MG63 (cell line): Measurements from ENCODE around the gene C1orf56. TPM values are rescaled to one million over a fixed set of nuclear protein-coding genes. Genes with fewer than 3 reads are reported as not detected.

Source experiments
- DNase-seq: peaks from one replicate; pipeline ENCODE4 v3.0.0-alpha.2; 2020
- H3K27me3 ChIP-seq: fragments of 250-450 bp; sonication (Bioruptor Pico); 2 replicates; pipeline ENCODE4 v1.5.1; 2020; ENCODE audit warnings: mild to moderate bottlenecking, moderate library complexity
- H3K36me3 ChIP-seq: fragments of 250-450 bp; sonication (Bioruptor Pico); 2 replicates; pipeline ENCODE4 v1.5.1; 2020; ENCODE audit warnings: mild to moderate bottlenecking, moderate library complexity
- H3K4me3 ChIP-seq: fragments of 250-450 bp; sonication (Bioruptor Pico); 2 replicates; pipeline ENCODE4 v1.5.1; 2020; ENCODE audit warnings: mild to moderate bottlenecking, moderate library complexity
- H3K9me3 ChIP-seq: fragments of 250-450 bp; sonication (Bioruptor Pico); 2 replicates; pipeline ENCODE4 v1.5.1; 2020; ENCODE audit warnings: mild to moderate bottlenecking, moderate library complexity
- total RNA-seq: library from RNA; depleted of rRNA; stranded (reverse); fragments of >200 nt; shearing (Covaris generic); gene quantifications from 2 replicates; pipeline ENCODE4 v1.2.3, GENCODE V29; 2014; ENCODE audit warnings: low replicate concordance

The C1orf56 gene
- total RNA-seq, 1 experiment from 2014 or later, result 1.1 TPM

DNA sequence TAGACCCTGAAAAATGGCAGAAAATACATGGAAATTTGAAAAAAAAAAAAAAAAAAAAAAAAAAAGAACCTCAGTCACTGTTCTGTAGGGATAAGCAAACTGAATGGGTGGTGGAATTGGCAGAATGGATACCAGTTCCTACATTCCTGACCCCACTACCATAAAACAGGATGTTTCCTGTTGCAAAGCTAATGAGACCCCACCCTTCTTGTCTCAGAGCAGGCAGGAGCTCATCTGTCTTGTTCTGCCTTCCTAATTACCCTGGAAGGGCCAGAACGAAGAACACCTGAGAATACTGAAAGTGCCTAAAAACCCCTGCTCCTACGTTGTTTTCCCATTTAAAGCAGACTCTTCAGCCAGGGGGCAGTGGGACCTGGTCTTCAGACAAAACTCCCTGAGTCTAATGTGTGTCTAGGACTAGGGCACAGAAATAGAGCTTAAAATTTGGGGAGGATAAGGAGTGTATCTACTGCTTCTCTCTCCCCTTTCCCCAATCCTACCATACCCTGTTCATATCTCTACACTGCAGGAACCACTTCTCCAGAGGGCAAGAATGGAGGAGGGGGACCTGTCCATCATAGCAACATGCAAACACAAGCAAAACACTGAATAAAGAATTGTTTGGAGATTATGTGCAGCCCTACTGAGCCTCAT, 3.9 kb downstream of the C1orf56 start:
- Histone ChIP-seq H3K36me3 (peaks cover 61% of the 10 kb centered on the region), H3K9me3 (no peaks in the 10 kb centered on the region), H3K27me3 (no peaks in the 10 kb centered on the region), H3K4me3 (no peak overlapping the region)
- DNase-seq, result no peak

DNA sequence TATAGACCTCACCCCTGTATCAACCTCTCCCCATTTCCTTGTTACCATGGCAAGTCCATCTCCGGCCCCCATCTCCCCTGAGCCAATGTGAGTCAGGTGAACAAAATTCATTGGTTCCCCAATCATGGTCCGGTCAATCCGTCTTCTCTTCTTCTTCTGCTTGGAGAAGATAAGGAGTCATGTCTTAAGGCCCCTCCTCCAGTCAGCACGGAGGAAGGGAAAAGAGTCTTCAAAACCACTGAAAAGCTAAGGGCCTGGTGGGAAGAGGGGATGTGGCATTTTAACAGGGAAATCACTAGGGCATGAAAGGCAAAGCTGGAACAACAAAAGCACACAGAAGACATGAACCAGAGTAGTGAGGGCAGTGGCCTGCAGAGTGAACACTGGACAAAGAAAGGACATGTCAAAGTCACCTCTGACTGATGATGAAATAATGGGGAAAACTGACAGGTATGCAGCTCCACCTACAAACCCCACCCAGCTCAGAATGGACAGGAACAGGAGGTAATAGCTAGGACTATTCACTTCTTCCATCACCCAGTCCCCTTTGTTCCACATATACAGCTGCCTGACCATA, 7.5 kb downstream of the C1orf56 start:
- H3K9me3 ChIP-seq, result no peaks in the 10 kb centered on the region
- H3K27me3 ChIP-seq, result no peaks in the 10 kb centered on the region
- H3K36me3 ChIP-seq, result peaks cover 80% of the 10 kb centered on the region
- DNase-seq, result no peak
- H3K4me3 ChIP-seq, result no peak overlapping the region

DNA sequence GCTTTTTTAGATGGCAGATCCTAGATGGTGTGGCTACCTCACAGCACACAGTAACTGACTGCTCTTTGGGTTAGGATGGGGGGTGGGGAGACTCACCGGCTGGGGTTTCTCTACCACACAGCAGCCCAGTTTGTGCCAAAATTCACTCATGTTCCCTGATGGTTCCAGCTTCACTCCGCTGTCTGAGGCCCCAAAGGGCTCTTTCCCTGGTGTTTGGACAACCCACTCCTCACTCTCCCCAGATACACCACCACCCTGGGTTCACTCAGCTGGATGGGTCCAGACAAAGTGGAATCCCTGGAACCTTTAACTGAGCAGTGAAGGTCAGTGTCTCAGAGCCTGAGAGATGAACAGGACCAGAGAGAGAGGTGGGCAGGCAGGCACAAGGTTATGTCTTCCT, 8.0 kb downstream of the C1orf56 start:
- no peak for DNase-seq
- H3K9me3 ChIP-seq, result no peaks in the 10 kb centered on the region
- peaks cover 77% of the 10 kb centered on the region for H3K36me3 ChIP-seq
- no peaks in the 10 kb centered on the region for H3K27me3 ChIP-seq
- no peak overlapping the region for H3K4me3 ChIP-seq

DNA sequence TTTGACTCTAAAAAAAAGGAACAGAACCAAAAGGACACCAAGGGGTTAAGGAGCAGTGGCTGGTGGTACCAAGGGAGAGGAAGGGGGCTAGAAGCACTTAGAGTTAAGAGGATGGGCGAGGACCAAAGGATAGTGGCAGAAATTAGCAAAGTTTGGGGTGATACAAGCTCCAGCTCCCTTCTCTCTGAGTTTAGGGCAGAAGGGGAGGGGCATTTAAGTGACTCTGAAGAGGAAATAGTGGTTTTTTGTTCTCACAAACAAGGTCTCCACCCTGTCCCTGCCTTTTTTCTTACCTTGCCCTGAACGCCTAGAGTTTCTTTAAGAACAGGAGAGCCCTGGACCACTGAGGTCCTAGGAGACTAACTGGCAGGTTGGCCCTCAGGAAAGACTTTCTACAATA, 8.6 kb downstream of the C1orf56 start:
- H3K4me3 ChIP-seq, result no peak overlapping the region
- no peaks in the 10 kb centered on the region for H3K27me3 ChIP-seq
- peaks cover 72% of the 10 kb centered on the region for H3K36me3 ChIP-seq
- no peak for DNase-seq
- no peaks in the 10 kb centered on the region for H3K9me3 ChIP-seq

DNA sequence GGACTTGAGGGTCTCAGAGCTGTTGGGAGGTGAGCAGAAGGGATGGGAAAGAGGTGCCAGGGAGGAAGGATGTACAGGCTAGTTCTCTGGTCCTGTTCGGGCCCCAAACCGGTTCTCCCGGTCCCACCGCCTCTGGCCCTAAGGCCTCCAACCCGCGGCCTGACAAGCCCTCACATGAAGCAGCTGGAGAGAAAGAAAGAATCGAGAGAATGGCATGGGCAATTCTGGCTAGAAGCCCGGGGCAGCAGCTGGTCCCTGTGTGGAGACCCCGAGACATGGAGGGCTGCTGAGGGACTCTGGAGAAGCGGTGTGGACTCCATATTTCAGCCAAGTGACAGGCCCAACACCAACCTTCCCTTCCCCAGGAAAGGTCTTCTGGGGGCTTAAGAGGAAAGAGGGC, 11.1 kb downstream of the C1orf56 start:
- no peaks in the 10 kb centered on the region for H3K9me3 ChIP-seq
- peaks cover 50% of the 10 kb centered on the region for H3K36me3 ChIP-seq
- H3K27me3 ChIP-seq, result no peaks in the 10 kb centered on the region
- H3K4me3 ChIP-seq, result peak overlapping the region; percentile 98
- DNase-seq, result peak; percentile 17

DNA sequence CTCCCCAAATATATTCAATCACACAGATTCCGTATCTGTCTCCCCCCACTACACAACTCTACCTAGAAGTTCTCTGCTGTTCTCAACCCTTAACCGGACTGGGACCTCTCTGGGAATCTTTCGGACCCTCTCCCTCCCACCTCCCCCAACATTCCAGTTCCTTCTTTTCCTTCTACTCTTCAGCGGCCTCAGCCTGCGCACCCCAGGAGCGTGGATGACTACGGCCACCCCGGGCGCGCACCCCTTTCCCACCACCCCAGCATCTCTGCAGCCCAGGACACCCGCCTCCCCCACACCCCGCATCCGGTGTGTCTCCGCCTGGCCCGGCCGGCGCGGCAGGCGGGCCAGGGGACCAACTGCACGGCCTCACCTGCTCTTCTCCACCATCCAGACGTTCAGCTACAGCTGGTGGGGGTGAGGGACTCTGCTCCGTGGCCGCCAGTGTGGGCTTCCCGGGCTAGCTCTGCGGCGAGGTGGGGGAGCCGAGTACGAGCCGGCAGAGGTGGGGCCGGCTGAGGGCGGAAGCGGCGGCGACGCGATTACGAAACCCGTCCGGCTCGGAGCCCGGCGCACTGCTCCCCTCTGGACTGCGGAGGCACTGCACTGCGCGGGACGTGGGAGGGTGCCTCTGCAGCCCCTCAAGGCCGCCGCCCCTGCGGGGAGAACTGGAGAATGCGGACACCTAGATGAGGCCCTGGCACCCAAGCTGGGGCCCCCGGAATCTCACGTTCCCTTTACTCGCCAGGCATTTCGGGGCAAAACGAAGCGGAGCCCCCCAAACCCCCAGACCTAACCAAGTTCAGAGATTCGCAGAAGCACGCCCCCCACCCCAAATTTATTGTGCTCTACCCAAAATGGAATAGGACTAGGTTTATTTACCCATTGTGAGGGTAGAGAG, 11.8 kb downstream of the C1orf56 start, which contains the start of gene CDC42SE1:
CDC42SE1 (minus strand) TSS at position 514 of the 898 bp plus-strand sequence. CDS start 3,892 bp downstream, outside the sequence.
- H3K36me3 ChIP-seq, result peaks cover 43% of the 10 kb centered on the region
- H3K27me3 ChIP-seq, result no peaks in the 10 kb centered on the region
- peak; percentile 87 for DNase-seq
- no peaks in the 10 kb centered on the region for H3K9me3 ChIP-seq
- H3K4me3 ChIP-seq, result peak within 1 kb of the TSS; percentile 98

DNA sequence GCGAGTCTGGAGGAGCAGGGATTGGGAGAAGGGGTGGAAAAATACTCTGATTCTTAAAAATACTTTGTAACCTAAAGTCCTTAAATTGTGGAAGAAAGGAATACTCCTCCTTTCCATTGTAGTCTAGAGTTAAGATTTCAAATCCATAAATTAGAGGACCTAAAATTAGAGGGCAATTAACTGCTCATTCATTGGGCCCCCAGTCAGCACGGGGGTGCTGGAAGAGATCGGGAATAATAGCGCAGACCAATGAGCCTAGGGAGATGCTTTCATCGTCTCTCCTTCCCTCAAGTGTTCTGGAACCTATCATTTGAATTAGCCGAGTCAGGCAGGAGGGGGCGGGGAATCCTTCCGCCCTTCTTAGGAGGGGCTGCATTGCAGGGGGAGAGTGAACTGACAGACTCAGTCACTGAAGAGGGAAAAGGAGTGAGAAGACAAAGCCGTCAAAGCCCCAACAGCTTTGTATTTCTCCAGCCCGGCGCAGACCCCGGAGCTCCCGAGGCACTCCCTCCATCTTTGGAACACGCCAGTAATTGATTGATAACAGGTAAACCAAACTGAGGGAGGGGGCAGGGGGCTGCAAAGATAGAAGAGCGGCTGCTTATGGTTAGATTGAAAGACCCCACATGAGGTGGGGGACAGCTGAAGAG, 12.6 kb downstream of the C1orf56 start, which contains the start of gene MLLT11:
MLLT11 (plus strand) TSS at position 391 of the 650 bp plus-strand sequence. CDS start 6,828 bp downstream, outside the sequence.
- DNase-seq, result peak; percentile 54
- Histone ChIP-seq H3K9me3 (no peaks in the 10 kb centered on the region), H3K27me3 (no peaks in the 10 kb centered on the region), H3K36me3 (peaks cover 35% of the 10 kb centered on the region), H3K4me3 (peak within 1 kb of the TSS; percentile 98)

DNA sequence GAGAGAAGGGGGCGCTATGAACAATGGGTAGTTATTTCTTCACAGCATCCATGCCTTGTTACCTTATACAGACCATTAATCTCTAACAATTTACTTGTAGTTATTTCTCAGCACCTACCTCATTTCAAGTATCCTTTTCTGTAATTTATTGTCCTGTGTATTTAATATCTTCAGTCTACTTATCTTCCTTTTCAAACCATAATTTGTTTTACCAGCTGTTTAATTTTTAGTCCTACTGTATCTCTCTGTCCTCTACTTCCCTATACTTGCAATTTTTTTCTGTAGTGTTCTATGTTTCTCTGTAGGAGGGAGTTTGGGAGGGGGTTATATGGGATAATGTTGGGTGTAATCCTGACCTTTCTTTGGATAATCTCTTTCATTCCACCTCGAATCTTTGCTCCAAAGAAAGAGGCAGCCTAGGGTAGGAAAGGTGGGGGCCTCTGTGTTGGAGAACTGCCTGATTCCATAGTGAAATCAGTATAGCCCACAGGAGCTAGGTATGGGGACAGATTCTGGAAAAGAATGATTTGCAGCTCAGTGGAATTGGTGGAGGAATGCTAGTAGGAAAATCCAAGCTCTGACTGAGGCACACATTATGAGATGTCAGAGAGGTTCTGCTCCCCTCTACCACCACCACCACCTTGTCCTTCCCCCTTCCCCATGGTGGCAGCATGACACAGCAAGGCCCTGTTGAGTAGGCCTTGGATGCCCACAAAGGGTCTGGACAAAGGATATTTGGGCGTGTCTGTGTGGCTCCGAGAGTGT, 13.3 kb downstream of the C1orf56 start:
- Histone ChIP-seq H3K9me3 (no peaks in the 10 kb centered on the region), H3K27me3 (no peaks in the 10 kb centered on the region), H3K4me3 (peak overlapping the region; percentile 98), H3K36me3 (peaks cover 28% of the 10 kb centered on the region)
- peak; percentile 14 for DNase-seq

DNA sequence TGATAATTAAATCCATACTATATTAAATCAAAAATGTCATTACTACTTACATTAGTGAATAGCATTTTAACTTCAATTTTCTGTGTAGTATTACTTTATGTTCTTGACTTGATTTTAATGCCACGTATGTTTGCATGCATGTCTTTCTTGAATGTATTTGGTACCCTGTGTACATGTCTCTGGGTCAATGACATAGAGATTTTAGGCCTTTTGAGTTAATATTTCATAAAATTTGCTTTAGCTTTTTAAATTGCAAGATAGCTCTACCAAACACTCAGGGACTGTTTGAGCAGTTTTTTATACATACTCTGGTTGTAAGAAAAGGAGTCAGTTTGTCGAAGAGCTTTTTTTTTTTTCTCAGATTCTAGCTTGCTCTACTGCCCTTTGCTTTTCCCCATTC, 14.2 kb downstream of the C1orf56 start:
- peaks cover 19% of the 10 kb centered on the region for H3K36me3 ChIP-seq
- peak overlapping the region; percentile 98 for H3K4me3 ChIP-seq
- no peaks in the 10 kb centered on the region for H3K9me3 ChIP-seq
- no peaks in the 10 kb centered on the region for H3K27me3 ChIP-seq
- no peak for DNase-seq

DNA sequence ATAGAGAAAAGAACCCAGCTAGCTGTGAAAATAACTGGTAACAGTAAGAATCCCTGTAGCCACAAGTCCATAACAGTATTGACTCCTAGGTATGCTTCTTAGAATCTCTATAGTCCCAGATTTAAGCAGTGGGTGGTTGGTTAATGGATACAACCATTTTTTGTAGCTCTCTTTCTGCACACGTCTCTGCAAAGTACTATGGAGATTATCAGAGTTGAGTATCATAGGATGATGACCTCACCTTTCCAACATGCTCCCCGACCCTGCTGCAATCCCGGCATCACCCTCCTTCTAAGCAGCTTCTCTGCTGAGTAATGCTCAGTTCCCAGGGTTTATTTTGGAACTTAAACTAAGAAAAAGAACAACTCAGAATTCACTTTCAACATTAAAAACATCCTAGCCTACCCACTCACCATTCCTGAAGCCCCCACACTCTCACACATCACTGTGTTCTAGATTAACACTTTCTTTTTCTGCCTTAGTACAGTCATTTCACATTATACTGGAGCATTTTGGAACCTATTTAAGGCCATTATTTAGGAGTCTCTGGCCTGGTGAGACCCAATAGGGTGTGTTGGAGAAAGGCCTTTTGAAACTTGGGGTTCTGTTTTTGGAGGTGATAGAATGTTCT, 15.3 kb downstream of the C1orf56 start:
- DNase-seq, result peak; percentile 69
- H3K4me3 ChIP-seq, result no peak overlapping the region
- no peaks in the 10 kb centered on the region for H3K27me3 ChIP-seq
- peaks cover 9% of the 10 kb centered on the region for H3K36me3 ChIP-seq
- no peaks in the 10 kb centered on the region for H3K9me3 ChIP-seq

DNA sequence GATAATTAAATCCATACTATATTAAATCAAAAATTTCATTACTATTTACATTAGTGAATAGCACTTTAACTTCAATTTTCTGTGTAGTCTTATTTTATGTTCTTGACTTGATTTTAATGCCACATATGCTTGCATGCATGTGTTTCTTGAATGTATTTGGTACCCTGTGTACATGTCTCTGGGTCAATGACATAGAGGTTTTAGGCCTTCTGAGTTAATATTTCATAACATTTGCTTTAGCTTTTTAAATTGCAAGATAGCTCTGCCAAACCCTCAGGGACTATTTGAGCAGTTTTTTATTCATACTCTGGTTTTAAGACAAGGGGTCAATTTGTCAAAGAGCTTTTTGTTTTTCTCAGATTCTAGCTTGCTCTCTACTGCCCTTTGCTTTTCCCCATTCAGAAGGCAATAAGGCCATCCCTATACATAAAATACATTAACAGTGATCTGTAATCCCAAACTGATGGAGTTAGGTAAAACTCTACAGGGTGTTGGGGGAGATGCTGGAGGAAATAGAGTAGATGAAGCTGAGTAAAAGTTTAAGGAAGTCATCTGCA, 17.6 kb downstream of the C1orf56 start:
- DNase-seq, result no peak
- no peaks in the 10 kb centered on the region for H3K27me3 ChIP-seq
- H3K9me3 ChIP-seq, result no peaks in the 10 kb centered on the region
- no peak overlapping the region for H3K4me3 ChIP-seq
- peaks cover 6% of the 10 kb centered on the region; the same call in 1 of the 2 replicates for H3K36me3 ChIP-seq

DNA sequence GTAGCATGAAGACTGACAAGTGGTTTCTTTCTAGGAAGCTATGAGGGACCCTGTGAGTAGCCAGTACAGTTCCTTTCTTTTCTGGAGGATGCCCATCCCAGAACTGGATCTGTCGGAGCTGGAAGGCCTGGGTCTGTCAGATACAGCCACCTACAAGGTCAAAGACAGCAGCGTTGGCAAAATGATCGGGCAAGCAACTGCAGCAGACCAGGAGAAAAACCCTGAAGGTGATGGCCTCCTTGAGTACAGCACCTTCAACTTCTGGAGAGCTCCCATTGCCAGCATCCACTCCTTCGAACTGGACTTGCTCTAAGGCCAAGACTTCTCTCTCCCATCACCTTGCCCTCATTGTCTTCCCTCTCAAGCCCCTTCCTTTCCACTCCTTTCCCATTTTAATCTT, 19.6 kb downstream of the C1orf56 start:
- H3K4me3 ChIP-seq, result no peak overlapping the region
- DNase-seq, result no peak
- H3K27me3 ChIP-seq, result no peaks in the 10 kb centered on the region
- H3K9me3 ChIP-seq, result no peaks in the 10 kb centered on the region
- peaks cover 9% of the 10 kb centered on the region; the same call in 1 of the 2 replicates for H3K36me3 ChIP-seq

DNA sequence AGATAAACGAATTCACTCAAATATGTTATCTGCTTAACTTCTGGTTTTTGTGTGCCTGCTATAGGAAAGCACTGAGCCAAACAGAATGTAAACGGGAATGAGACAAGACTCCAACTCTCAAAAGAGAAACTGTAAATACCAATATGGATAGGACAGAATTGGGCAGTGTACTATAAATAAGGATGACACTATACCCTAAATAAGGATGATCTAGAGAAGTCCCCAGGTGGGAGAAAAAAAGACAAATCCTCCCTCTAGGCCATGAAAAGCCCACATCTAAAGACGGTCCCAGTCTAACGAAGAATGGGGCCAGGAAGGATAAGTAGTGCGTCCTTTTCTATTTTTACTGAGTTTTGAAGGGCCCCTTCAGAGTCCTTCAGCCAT, 21.5 kb downstream of the C1orf56 start:
- Histone ChIP-seq H3K9me3 (no peaks in the 10 kb centered on the region), H3K36me3 (peaks cover 9% of the 10 kb centered on the region; the same call in 1 of the 2 replicates), H3K27me3 (no peaks in the 10 kb centered on the region), H3K4me3 (no peak overlapping the region)
- no peak for DNase-seq

DNA sequence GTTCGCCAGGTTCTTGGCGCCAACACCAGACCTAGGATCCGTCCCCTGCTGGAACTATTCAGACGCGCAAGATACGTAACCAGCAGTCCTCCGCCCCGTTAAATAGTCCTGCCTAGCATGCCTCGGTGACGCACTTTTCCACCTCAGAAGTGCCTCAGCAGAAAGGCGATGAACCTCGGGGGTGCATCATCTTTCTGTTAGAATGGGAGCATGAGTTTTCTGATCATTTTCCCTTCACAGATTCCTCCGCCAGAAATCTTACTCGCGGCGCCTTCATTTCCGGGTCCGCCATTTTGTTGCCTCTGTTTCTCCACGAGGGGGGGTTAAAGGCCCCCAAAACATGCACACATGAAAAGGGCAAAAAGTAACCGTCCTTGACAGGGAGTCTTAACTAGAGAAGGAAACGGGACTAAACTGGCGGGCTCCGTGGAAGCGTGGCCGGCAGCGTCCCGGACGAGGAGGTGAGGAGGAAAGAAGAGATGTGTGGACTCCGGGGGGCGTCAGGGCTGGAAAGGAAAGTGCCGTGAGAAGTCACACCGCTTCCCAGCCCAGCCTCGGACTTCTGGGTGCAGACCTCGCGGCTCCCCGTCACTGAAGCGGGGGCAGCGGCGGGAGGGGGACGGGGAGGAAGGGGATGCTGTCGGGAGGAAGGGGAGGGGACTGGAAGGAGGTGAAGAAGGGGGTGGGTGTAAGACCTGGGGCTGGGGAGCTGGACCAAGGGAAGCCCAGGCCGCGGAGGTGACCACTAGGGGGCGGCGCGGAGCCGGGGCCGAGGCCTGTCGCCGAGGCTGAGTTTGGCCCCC, 23.1 kb downstream of the C1orf56 start, which contains the start of gene GABPB2:
GABPB2 (plus strand) TSS at position 288 of the 803 bp plus-strand sequence. CDS start 17,429 bp downstream, outside the sequence.
- no peaks in the 10 kb centered on the region for H3K27me3 ChIP-seq
- H3K36me3 ChIP-seq, result peaks cover 9% of the 10 kb centered on the region; the same call in 1 of the 2 replicates
- DNase-seq, result peak; percentile 98
- no peaks in the 10 kb centered on the region for H3K9me3 ChIP-seq
- peak within 1 kb of the TSS; percentile 90 for H3K4me3 ChIP-seq
